Adrenal gland (tissue), 5 donors: Measurements from ENCODE around the gene PPM1B.

Source experiments
- CTCF ChIP-seq, 6 experiments: fragments of 450-650 bp in 4 of 6; fragments of 200-600 bp in 2 of 6; sonication (generic) in 1 of 6; IDR thresholded peaks; 1 replicate in 5 of 6; 2 replicates in 1 of 6; pipeline versions ENCODE4 v1.5.1 to v1.8.0; 2016 to 2021; ENCODE audit warnings: antibody characterized with exemption in 6 of 6, mild to moderate bottlenecking in 2 of 6, moderate library complexity in 1 of 6
- POLR2A ChIP-seq, 2 donors: fragments of 450-650 bp; IDR thresholded peaks; one replicate each; pipeline ENCODE4 v1.6.1; 2017; ENCODE audit warnings: antibody characterized with exemption in 2 of 2, mild to moderate bottlenecking in 2 of 2, moderate library complexity in 1 of 2
- donor health status: DM: no; HTN: no; CAD: no.

- TF ChIP-seq CTCF (IDR thresholded peaks at IDR 0.05) (no peak), POLR2A (IDR thresholded peaks at IDR 0.05) (no peak)
Measured at GRCh38 chr2:44172576-44172975, 3.9 kb downstream of the PPM1B start.
